ENCODE results near the gene CAND2.
"Not testable (repeated sequence)": the region's sequence is repeated elsewhere in the genome, so short reads cannot be mapped to it uniquely, and the experiment has no call there.

CAND2 gene

DNA sequence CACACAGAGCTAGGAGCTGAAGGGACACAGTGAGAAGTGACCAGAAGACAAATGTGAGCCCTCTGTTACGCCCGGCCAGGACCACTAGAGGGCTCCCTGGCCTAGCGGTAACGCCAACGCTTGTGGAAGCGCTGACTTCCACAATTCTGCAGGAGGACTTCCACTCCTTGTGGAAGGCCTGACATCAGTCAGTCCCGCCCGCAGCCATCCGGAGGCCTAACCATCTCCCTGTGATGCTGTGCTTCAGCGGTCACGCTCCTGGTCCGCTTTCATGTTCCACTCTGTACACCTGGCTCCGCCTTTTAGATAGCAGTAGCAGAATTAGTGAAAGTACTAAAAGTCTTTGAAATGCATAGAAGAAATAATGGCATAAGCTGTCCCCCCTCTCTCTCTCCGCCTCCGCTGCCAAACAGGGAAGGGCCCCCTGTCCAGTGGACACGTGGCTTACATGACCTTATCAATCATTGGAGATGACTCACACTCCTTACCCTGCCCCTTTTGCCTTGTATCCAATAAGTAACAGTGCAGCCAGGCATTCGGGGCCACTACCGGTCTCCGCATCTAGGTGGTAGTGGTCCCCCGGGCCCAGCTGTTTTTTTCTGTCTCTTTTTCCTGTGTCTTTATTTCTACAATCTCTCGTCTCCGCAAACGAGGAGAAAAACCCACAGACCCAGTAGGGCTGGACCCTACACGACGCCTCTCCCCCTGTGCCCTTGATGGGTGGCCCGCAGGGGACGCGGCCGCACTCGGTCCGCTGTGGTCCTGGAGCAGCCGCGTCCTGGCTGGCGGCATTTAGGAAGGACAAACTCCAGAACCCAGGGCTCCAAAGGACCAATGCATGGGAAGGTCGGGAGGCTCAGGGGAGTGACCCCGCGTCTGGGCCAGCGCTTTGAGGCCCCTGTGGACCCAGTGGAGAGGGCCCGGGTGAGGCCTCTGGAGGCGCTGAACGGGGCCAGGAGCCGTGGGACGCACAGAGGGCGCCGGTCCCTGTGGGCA, 71.9 kb downstream of the CAND2 start:
- DNase-seq: peak; percentile 75

DNA sequence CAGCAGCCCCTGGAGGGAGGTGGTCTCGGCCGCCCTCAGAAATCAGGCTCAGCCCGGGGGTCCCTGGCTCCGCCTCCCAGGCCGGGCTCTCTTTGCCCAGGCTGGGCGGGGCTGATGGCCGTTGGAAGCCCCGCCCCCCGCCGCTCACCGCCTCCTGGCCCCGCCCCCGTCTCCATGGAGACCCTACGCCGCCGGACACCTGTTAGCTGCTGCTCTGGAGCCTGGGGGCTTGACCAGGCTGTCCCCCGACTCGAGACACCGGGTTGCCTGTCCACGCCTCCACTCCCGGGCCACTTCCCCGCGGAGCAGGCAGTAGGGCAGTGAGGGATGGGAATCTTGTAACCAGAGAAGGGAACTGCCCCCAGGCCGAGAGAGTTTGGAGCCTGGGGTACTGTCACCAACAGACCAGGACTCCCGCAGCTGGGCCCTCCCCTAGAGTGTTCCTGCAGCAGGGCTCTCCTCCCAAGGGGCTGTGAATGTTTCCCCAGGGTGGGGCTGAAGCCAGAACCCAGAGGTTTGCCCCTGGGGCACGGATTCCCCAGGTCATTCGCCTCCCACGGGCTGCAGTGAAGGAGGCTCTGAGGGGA, 72.6 kb downstream of the CAND2 start:
- peak; percentile 29 for DNase-seq

DNA sequence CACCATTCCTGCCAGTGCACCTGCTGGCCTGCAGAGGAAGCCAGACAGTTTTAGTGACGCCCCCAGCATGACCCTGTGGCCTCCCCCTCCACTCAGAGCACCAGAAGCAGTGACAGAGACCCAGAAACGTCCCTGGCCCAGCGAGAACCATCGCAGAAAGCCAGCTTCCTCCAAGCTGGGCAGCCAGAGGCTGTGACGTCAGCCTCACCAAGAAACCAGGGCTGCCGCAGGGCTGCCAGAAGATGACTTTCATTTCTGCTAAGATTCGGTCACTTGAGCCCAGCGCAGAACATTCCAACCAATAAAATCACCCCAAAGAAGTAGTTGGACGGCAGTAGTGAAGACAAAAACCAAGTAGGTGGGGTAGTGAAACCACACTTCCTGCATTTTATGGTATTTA, 74.5 kb downstream of the CAND2 start:
- no peak for DNase-seq

DNA sequence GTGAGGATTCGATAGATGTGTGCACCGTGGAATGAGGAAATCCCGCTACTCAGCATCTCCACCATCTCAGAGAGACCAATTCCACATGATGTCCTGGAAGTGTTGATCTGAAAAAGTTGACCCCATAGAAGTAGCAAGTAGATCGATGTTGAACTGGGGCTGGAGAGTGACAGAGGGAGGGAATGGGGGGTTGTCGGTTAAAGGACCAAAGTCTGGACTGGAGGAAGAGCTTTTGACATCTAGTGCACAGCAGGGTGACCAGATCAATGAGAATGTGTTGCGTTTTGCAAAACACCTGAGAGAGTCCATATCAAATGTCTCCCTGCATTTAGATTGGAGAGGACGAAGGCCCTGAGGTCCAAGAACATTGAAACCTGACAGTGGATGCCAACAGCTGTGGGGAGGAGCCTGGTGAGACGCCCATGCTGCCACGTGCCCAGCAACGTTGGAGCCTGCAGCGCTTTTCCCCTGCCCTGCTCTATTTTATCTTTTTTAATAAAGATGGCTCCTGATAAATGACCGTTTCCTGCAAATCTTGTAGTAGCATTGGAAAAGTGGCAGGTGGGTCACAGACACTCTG, 75.0 kb downstream of the CAND2 start:
- no peak for DNase-seq

DNA sequence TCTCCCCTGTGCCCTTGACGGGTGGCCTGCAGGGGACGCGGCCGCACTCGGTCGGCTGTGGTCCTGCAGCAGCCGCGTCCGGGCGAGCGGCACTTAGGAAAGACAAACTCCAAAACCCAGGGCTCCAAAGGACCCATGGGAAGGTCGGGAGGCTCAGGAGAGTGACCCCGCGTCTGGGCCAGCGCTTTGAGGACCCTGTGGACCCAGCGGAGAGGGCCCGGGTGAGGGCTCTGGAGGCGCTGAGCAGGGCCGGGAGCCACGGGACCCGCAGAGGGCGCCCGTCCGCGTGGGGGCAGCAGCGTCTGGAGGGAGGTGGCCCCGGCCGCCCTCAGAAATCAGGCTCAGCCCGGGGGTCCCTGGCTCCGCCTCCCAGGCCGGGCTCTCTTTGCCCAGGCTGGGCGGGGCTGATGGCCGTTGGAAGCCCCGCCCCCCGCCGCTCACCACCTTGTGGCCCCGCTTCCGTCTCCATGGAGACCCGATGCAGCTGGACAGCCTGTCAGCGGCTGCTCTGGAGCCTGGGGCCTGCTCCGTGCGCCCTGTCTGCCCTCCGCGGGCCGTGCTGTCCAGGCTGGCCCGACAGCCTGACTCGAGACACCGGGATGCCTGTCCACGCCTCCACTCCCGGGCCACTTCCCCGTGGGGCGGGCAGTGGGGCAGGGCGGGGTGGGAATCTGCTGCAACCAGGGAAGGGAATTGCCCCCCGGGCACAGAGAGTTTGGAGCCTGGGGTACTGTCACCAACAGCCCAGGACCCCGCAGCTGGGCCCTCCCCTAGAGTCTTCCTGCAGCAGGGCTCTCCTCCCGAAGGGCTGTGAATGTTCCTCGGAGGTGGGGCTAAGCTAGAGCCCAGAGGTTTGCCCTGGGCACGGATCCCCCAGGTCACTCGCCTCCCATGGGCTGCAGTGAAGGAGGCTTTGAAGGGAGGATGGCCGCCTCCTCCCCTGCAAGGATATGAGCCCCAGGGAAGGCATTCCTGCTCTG, 79.7 kb downstream of the CAND2 start:
- no peak for DNase-seq

DNA sequence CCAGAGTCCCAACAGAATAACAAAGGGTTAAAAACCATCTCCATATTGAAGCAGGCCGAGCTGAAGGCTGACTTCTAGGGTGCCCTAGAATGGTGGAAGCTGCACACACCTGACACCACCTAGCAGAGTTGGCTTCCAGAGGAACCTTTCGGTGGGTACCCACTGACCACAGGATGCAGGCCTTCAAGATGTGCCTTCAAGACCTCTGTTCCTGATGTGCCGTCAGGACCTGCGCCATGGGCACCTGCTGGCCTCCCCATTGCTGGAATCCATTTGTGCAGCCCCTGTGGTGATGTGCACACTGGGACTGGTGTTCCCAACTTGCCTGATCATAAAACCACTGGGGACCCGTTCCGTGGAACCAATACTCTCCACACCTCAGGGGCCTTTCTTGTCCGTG, 80.6 kb downstream of the CAND2 start:
- no peak for DNase-seq

DNA sequence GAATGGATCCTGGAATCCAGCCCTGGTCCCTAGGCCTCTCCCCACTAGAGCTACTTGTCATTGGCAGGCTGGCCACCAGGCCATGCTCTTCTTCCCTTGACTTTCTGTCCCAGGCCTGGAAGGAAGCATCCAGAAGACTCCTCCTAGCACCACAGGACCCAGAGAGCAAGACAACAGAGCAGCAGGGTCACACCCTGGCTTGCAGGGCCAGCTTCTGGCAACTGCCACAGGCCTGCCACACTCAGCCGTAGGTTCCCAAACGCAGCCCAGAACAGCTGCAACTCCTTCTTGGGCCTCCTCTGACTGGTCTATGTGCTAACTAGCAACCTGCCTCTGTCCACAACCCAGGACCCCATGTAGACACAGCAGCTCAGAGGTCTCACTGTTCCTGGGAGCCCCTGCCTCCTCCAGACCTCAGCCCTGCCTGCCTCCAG, 81.7 kb downstream of the CAND2 start:
- DNase-seq: no peak

DNA sequence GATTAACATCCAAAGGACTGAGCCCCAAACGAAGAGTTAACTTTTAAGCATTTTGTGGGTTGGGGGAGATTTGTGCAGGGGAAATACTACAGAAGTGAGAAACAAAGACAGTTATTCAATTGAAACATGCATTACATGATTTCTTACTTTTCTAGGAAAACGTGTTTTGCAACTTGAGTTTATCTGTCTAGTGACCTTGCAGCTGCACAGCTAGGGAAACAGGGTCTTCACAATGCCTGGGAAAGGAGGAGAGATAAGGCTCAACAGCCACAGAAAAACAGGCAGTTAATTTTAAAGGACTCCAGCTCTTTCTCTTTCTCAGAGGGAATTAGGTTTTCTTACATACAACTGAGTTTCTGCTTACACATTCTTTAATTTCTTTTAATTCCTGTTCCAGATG, 82.3 kb downstream of the CAND2 start:
- not testable (repeated sequence) for DNase-seq

DNA sequence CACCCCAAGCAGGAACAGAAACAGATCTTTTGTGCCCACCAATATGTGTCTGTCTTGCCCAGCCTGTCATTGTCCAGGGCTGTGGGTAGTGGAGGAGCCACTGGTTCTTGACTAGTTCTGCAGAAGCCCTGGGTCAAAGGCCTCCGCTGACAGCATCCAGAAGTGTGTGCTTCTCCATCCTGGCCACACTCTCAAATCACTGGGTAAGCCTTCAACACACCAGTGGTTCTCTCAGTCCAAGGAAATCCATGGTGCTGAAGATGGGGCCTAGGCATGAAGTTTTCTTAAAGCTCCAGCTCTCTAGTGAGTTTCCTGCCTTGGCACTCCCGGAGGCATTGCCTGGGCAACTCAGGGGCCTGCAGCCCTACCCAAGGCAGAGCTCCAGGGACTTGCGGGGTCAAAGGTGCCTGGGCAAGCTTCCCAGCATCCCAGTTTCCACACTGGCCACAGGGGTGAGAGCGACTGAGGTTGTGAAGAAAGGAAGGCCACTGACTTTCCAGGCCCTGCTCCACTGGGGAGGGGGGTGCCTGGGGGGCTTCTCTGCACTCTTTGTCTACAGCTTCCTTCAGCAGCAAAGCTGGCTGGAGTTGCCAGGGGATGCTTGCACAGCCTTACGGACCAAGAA, 82.8 kb downstream of the CAND2 start:
- no peak for DNase-seq

DNA sequence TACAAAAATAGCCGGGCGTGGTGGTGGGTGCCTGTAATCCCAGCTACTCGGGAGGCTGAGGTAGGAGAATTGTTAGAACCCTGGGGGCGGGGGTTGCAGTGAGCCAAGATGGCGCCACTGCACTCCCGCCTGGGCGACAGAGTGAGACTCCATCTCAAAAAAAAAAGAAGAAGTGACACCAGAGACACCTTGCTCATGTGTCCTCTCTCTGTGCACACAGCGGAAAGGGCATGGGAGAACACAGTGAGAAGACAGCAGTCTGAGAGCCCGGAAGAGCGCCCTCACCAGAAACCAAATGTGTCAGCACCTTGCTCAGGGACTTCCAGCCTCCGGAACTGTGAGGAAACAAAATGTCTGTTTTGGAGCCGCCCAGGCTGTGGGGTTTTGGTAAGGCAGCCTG, 85.4 kb downstream of the CAND2 start:
- DNase-seq: not testable (repeated sequence)

DNA sequence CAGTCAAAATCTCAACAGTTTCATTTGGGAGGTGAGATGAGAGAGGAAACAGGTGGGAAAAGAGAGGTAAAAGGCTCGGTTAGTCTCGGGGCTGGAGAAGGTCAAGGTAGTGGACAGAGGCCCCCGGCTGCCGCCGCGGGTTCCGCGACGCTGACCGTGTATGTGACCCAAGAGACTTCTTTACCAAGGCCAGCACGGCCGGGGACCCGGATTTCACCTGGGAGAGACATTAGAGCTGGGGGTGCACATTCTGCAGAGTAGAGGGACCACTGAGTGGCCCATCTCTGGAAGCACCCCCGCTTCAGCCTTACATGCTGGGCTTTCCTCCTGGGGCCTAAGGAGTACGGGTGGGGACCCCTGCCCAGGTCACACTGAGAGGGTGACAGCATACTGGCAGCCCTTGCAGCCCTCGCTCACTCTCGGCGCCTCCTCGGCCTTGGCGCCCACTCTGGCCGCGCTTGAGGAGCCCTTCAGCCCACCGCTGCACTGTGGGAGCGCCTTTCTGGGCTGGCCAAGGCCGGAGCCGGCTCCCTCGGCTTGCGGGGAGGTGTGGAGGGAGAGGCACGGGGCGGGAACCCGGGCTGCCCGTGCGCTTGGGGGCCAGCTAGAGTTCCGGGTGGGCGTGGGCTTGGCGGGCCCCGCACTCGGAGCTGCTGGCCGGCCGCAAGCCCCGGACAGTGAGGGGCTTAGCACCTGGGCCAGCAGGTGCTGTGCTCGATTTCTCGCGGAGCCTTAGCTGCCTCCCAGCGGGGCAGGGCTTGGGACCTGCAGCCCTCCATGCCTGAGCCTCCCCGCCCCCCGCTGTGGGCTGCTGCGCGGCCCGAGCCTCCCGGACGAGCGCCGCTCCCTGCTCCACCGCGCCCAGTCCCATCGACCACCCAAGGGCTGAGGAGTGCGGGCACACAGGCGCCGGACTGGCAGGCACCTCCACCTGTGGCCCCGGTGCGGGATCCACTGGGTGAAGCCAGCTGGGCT, 86.1 kb downstream of the CAND2 start:
- DNase-seq: no peak

DNA sequence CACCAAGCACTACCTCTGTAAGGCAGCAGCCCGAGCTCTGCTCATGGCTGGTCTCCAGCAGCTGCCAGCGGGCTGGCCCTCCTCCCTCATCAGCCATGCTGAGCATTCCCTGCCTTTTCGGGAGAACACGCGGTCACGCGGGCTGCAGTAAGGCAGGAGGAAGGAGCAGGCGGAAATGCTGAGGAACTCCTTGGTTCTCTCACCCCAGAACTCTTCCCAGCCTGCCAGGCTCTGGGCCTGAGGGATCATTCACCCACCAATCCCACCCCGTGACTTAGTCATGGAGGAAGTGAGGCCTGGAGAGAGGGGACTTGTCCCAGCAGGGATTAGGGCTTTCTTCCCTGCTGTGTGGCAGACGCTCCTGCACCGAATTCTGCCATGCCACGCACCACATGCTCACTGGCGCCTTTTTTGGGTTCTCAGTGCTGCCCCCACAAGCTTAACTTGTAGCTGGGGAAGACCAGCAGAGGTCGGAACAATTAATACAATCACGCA, 87.8 kb downstream of the CAND2 start:
- DNase-seq: no peak

Data from NCI-H1092 treated with DMSO at 0.1 percent for 48 hours (cell line).